Heart left ventricle (tissue), 16 donors: ENCODE data around the gene CFLAR. TPM values are rescaled to one million over a fixed set of nuclear protein-coding genes. Genes with fewer than 3 reads are reported as not detected.
A peak's percentile ranks its signal among the peaks of the same experiment; 100 is the strongest.

ENCODE experiments used
- ATAC-seq, 4 donors: fragments of 200-7000 bp; cut with Tn5 transposase; one replicate each; pipeline ENCODE4 v1.9.1; 2020 to 2022; ENCODE audit warnings: moderate library complexity in 4 of 4, mild to moderate bottlenecking in 3 of 4, moderate number of reproducible peaks in 1 of 4
- DNase-seq, 5 donors: peaks; one replicate each; pipeline ENCODE4 v3.0.0-alpha.2; 2020
- H3K27ac ChIP-seq, 12 donors: fragments of 200-600 bp; sonication (generic) in 4 of 12; one replicate each; pipeline versions ENCODE4 v1.5.0 to v1.8.0; 2016 to 2022; ENCODE audit warnings: mild to moderate bottlenecking in 2 of 12
- H3K27me3 ChIP-seq, 9 donors: fragments of 200-600 bp; sonication (generic) in 2 of 9; one replicate each; pipeline versions ENCODE4 v1.5.1 to v1.8.0; 2016 to 2022; ENCODE audit warnings: mild to moderate bottlenecking in 3 of 9
- H3K36me3 ChIP-seq, 9 donors: fragments of 200-600 bp; sonication (generic) in 2 of 9; one replicate each; pipeline versions ENCODE4 v1.5.0 to v1.8.0; 2018 to 2022; ENCODE audit warnings: mild to moderate bottlenecking in 2 of 9
- H3K4me1 ChIP-seq, 12 donors: fragments of 200-600 bp; sonication (generic) in 4 of 12; one replicate each; pipeline versions ENCODE4 v1.5.0 to v1.8.0; 2016 to 2022; ENCODE audit warnings: mild to moderate bottlenecking in 3 of 12
- H3K4me3 ChIP-seq, 12 donors: fragments of 200-600 bp; sonication (generic) in 4 of 12; one replicate each; pipeline versions ENCODE4 v1.5.0 to v1.8.0; 2017 to 2022; ENCODE audit warnings: mild to moderate bottlenecking in 9 of 12, moderate library complexity in 4 of 12
- H3K9me3 ChIP-seq, 12 donors: fragments of 200-600 bp; sonication (generic) in 4 of 12; one replicate each; pipeline versions ENCODE4 v1.5.0 to v1.8.0; 2016 to 2022; ENCODE audit warnings: mild to moderate bottlenecking in 1 of 12
- CTCF ChIP-seq, 12 donors: fragments of 200-600 bp; sonication (generic) in 4 of 12; IDR thresholded peaks; one replicate each; pipeline versions ENCODE4 v1.5.0 to v1.8.0; 2018 to 2022; ENCODE audit warnings: antibody characterized with exemption in 12 of 12, mild to moderate bottlenecking in 5 of 12
- POLR2A ChIP-seq, 2 donors: fragments of 450-650 bp; IDR thresholded peaks; one replicate each; pipeline ENCODE4 v1.6.1; 2017; ENCODE audit warnings: antibody characterized with exemption in 2 of 2, mild to moderate bottlenecking in 2 of 2, moderate library complexity in 2 of 2
- WGBS, 4 donors: extraction: QIAGEN DNeasy Blood & Tissue Kit in 2 of 4; methylation state at CpG; one replicate each; pipeline versions ENCODE4 v1.1.5 to v1.1.7; 2013 to 2018; 5-methylcytosine and 5-hydroxymethylcytosine counted together
- intact Hi-C, 10 donors: fragments of 100-400 bp; cut with DNase I; formaldehyde crosslinking; loops; one replicate each; pipeline versions ENCODE4 v1.11.1 to v1.14.2; 2022
- polyA plus RNA-seq, 2 donors: library from polyadenylated mRNA; stranded (reverse); fragments of 200-250 nt; gene quantifications; one replicate each; pipeline ENCODE4 v1.2.3, GENCODE V29; 2013
- total RNA-seq, 9 donors: library from RNA; depleted of rRNA in 2 of 9; stranded (reverse); fragments of >200 nt in 2 of 9; fragmentation: NEBNext Ultra II Directional in 3 of 9; extraction: Animal tissue kit (Norgen Biotek cat#: 25700) in 3 of 9; gene quantifications; one replicate each; pipeline versions ENCODE4 v1.1.0 to v1.2.4, GENCODE V29; 2016 to 2023
- donor health status: ischemic (EF 13 %, LVEDD 7.1; RV severe dilation, severe dysfunction).
- donor health status: healthy with polysubstance abuse.
- donor health status: DM: no; HTN: yes; CAD: no.
- donor health status: DM: no; HTN: no; CAD: no.
- donor health status: ischemic (EF 25% LVEDD 6.9; RV normal size, moderate dysfunction).
- donor health status: ischemic (EF 25% LVEDD 5.7; RV mildly dilated, moderate dysfunction).
- donor health status: healthy.
- donor health status: DM: yes; HTN: yes; CAD: no.
- donor health status: ischemic (EF 35%, LVEDD 5.7; RV mildly dilated, moderate dysfunction).
- donor health status: nonischemic (EF 11% LVEDD 7.7; RV severe dilation, severe dysfunction).
- donor health status: DM: yes; HTN: yes; CAD: no.
- donor health status: PGD.
- donor health status: ischemic (EF 29% LVEDD 5.4; RV normal size, mild dysfunction).
- donor health status: nonischemic (EF 23%, LVEDD 6.1; RV moderate dilation, normal function).

CFLAR gene
- total and polyA plus RNA-seq, 11 donors, result 120 to 279 (median 214) TPM

- Histone ChIP-seq H3K27ac (peak overlapping the region; percentile 82 to 99 (median 92)), H3K27me3 (no peaks in the 10 kb centered on the region), H3K9me3 (no peaks in the 10 kb centered on the region), H3K4me1 (peaks cover 5 to 61% (median 43%) of the 10 kb centered on the region in 12 donors), H3K4me3 (peak overlapping the region; percentile 70 to 98 (median 90)), H3K36me3 (no peaks in the 10 kb centered on the region)
- WGBS, 4 donors, result 1 to 2% (median 2%) methylated on average over 5 of the region's 5 CpGs
- intact Hi-C loops, result loop anchor here in 8 of 10 donors (2.0 to 10.0 kb wide), 13 partner anchors 41 to 360 kb away; partner anchors contain the start of genes CFLAR (in 4 of the 8) and ORC2 (in 2 of the 8)
- TF ChIP-seq POLR2A (IDR thresholded peaks at IDR 0.05), result no peak
- DNase-seq, result no peak
- ATAC-seq, result no peak
Observed at GRCh38 chr2:201072201-201072530, 43.8 kb upstream of the CFLAR start.

- Histone ChIP-seq H3K27me3 (no peaks in the 10 kb centered on the region), H3K4me3 (peak overlapping the region in 9 of 12 donors; percentile 70 to 97 (median 88)), H3K9me3 (no peaks in the 10 kb centered on the region), H3K27ac (no peak overlapping the region), H3K4me1 (peaks cover 5 to 54% (median 37%) of the 10 kb centered on the region in 12 donors), H3K36me3 (no peaks in the 10 kb centered on the region)
- no peak for TF ChIP-seq POLR2A (IDR thresholded peaks at IDR 0.05)
- TF ChIP-seq CTCF (IDR thresholded peaks at IDR 0.05), result no peak
- WGBS, 4 donors, result 81 to 93% (median 85%) methylated on average over 1 of the region's 1 CpG
- no peak for DNase-seq
- intact Hi-C loops, result loop anchor here in 8 of 10 donors (2.0 to 10.0 kb wide), 13 partner anchors 40 to 361 kb away; partner anchors contain the start of genes CFLAR (in 4 of the 8) and ORC2 (in 2 of the 8)
- no peak for ATAC-seq
Observed at GRCh38 chr2:201073071-201073470, 42.9 kb upstream of the CFLAR start.

GRCh38 chr2:201074996-201075395 lies 41.0 kb upstream of the CFLAR start:
- H3K36me3 ChIP-seq, result peaks cover 0 to 16% (median 14%) of the 10 kb centered on the region in 9 donors
- 82 to 85% (median 85%) methylated on average over 7 of the region's 7 CpGs for WGBS, 4 donors
- no peak overlapping the region for H3K4me3 ChIP-seq
- peaks cover 5 to 37% (median 20%) of the 10 kb centered on the region in 12 donors for H3K4me1 ChIP-seq
- ATAC-seq (no peak), DNase-seq (no peak)
- TF ChIP-seq CTCF (IDR thresholded peaks at IDR 0.05) (no peak), POLR2A (IDR thresholded peaks at IDR 0.05) (no peak)
- no peaks in the 10 kb centered on the region for H3K27me3 ChIP-seq
- no peaks in the 10 kb centered on the region for H3K9me3 ChIP-seq
- intact Hi-C loops, result loop anchor here in 8 of 10 donors (2.0 to 10.0 kb wide), 12 partner anchors 42 to 363 kb away; partner anchors contain the start of genes CFLAR (in 3 of the 8) and ORC2 (in 2 of the 8)
- H3K27ac ChIP-seq, result no peak overlapping the region

- H3K36me3 ChIP-seq, result peaks cover 0 to 98% (median 89%) of the 10 kb centered on the region in 9 donors
- 53 to 71% (median 59%) methylated on average over 2 of the region's 2 CpGs for WGBS, 4 donors
- TF ChIP-seq POLR2A (IDR thresholded peaks at IDR 0.05) (no peak), CTCF (IDR thresholded peaks at IDR 0.05) (no peak)
Observed at GRCh38 chr2:201084863-201085262, 31.1 kb upstream of the CFLAR start.

More at GRCh38 chr2:201084863-201085262, 31.1 kb upstream of the CFLAR start:
- H3K9me3 ChIP-seq, result no peaks in the 10 kb centered on the region
- ATAC-seq (no peak), DNase-seq (no peak)
- no peak overlapping the region for H3K4me3 ChIP-seq
- intact Hi-C loops, result loop anchor here in 1 of 10 donors (10.0 kb wide), 1 partner anchor 70 kb away; no protein-coding TSS in a partner anchor
- no peaks in the 10 kb centered on the region for H3K27me3 ChIP-seq
- H3K4me1 ChIP-seq, result peaks cover 0 to 4% (median 0%) of the 10 kb centered on the region in 12 donors
- no peak overlapping the region for H3K27ac ChIP-seq
